SK-N-SH treated with all-trans-retinoic acid at 6 μM for 48 hours (cell line): ENCODE measurements around the gene CDH22.

Source experiments
- ARNTL ChIP-seq: fragments of 450-650 bp; formaldehyde crosslinking; IDR thresholded peaks from 2 replicates; pipeline ENCODE4 v1.5.0; 2020; ENCODE audit warnings: low read depth, mild to moderate bottlenecking, moderate library complexity, borderline replicate concordance
- SNAI2 ChIP-seq: fragments of 250-450 bp; sonication (Bioruptor Pico); IDR thresholded peaks from 2 replicates; pipeline ENCODE4 v1.5.0; 2020; ENCODE audit warnings: mild to moderate bottlenecking, moderate library complexity
- ZFP3 ChIP-seq: fragments of 250-450 bp; sonication (Bioruptor Pico); IDR thresholded peaks from 2 replicates; pipeline ENCODE4 v1.5.0; 2020; ENCODE audit warnings: mild to moderate bottlenecking, moderate library complexity
- ZNF8 ChIP-seq: fragments of 450-650 bp; formaldehyde crosslinking; IDR thresholded peaks from 2 replicates; pipeline ENCODE4 v1.5.0; 2020; ENCODE audit warnings: mild to moderate bottlenecking, moderate library complexity

- TF ChIP-seq ARNTL (no peak), SNAI2 (CRISPR knock-in tag) (no peak), ZNF8 (CRISPR knock-in tag) (no peak), ZFP3 (CRISPR knock-in tag) (no peak)
These were observed 48.9 kb downstream of the CDH22 start for GRCh38 chr20:46259260-46259859.
